Mesenchymal stem cell (in vitro differentiated cells and primary cell): Measurements from ENCODE around the gene SRGAP2B.
"Not testable (repeated sequence)": the region's sequence is repeated elsewhere in the genome, so short reads cannot be mapped to it uniquely, and the experiment has no call there.

Experiments
- DNase-seq: peaks from one replicate; pipeline ENCODE4 v3.0.0-alpha.2; 2013
- H2AFZ ChIP-seq: one replicate; pipeline ENCODE4 v1.6.1; 2013; ENCODE audit warnings: low read depth, mild to moderate bottlenecking, control low read depth, inconsistent platforms, low read length, moderate library complexity
- H2AK5ac ChIP-seq: 2 replicates; pipeline ENCODE4 v1.6.1; 2013; ENCODE audit warnings: low read length, moderate library complexity, mild to moderate bottlenecking, inconsistent platforms; ENCODE audit not compliant: severe bottlenecking
- H2BK120ac ChIP-seq: one replicate; pipeline ENCODE4 v1.6.1; 2013; ENCODE audit warnings: low read depth, mild to moderate bottlenecking, inconsistent platforms, low read length, moderate library complexity
- H2BK12ac ChIP-seq, 2 experiments: one replicate each; pipeline ENCODE4 v1.6.1; 2013; ENCODE audit warnings: inconsistent platforms in 2 of 2, low read length in 2 of 2, mild to moderate bottlenecking in 2 of 2, moderate library complexity in 2 of 2, control low read depth in 1 of 2
- H2BK15ac ChIP-seq: one replicate; pipeline ENCODE4 v1.6.1; 2013; ENCODE audit warnings: mild to moderate bottlenecking, low read depth, inconsistent platforms; ENCODE audit not compliant: poor library complexity, severe bottlenecking
- H2BK5ac ChIP-seq: 2 replicates; pipeline ENCODE4 v1.6.1; 2013; ENCODE audit warnings: low read depth, mild to moderate bottlenecking, low read length, control low read depth, inconsistent platforms; ENCODE audit not compliant: poor library complexity, severe bottlenecking
- H3K14ac ChIP-seq, 2 experiments: one replicate each; pipeline ENCODE4 v1.6.1; 2013; ENCODE audit warnings: inconsistent platforms in 2 of 2, low read length in 2 of 2, control low read depth in 1 of 2, mild to moderate bottlenecking in 1 of 2, moderate library complexity in 1 of 2
- H3K18ac ChIP-seq, 2 experiments: one replicate each; pipeline ENCODE4 v1.6.1; 2013; ENCODE audit warnings: inconsistent platforms in 2 of 2, low read length in 2 of 2, control low read depth in 1 of 2, low read depth in 1 of 2, mild to moderate bottlenecking in 1 of 2
- H3K23ac ChIP-seq, 2 experiments: one replicate each; pipeline ENCODE4 v1.6.1; 2013; ENCODE audit warnings: inconsistent platforms in 2 of 2, low read length in 2 of 2, mild to moderate bottlenecking in 2 of 2, moderate library complexity in 2 of 2, control low read depth in 1 of 2
- H3K27ac ChIP-seq: 2 replicates; pipeline ENCODE4 v1.5.1; 2013; ENCODE audit warnings: mild to moderate bottlenecking, moderate library complexity, low read length, control low read depth, inconsistent platforms; ENCODE audit not compliant: poor library complexity, severe bottlenecking
- H3K27me3 ChIP-seq, 2 experiments: 2 replicates each; pipeline versions ENCODE4 v1.6.1 to v1.7.0; 2013; ENCODE audit warnings: low read length in 2 of 2, mild to moderate bottlenecking in 2 of 2, moderate library complexity in 2 of 2, control low read depth in 1 of 2, inconsistent platforms in 1 of 2; ENCODE audit not compliant: control insufficient read depth in 1 of 2, insufficient read depth in 1 of 2
- H3K36me3 ChIP-seq, 2 experiments: 2 replicates each; pipeline versions ENCODE4 v1.6.1 to v1.7.0; 2013; ENCODE audit warnings: low read length in 2 of 2, control low read depth in 1 of 2, inconsistent platforms in 1 of 2, low read depth in 1 of 2, mild to moderate bottlenecking in 1 of 2; ENCODE audit not compliant: insufficient read depth in 2 of 2, control insufficient read depth in 1 of 2
- H3K4ac ChIP-seq, 2 experiments: one replicate each; pipeline ENCODE4 v1.6.1; 2013; ENCODE audit warnings: inconsistent platforms in 2 of 2, low read length in 2 of 2, mild to moderate bottlenecking in 2 of 2, moderate library complexity in 2 of 2, control low read depth in 1 of 2, low read depth in 1 of 2
- H3K4me1 ChIP-seq: 2 replicates; pipeline ENCODE4 v1.6.1; 2013; ENCODE audit warnings: low read depth, low read length, control low read depth; ENCODE audit not compliant: control insufficient read depth, insufficient read depth
- H3K4me2 ChIP-seq: 2 replicates; pipeline ENCODE4 v1.6.1; 2013; ENCODE audit warnings: low read length, mild to moderate bottlenecking, inconsistent platforms; ENCODE audit not compliant: poor library complexity, severe bottlenecking
- H3K4me3 ChIP-seq, 2 experiments: 2 replicates each; pipeline versions ENCODE4 v1.5.1 to v1.7.0; 2013; ENCODE audit warnings: low read length in 2 of 2, mild to moderate bottlenecking in 2 of 2, control low read depth in 1 of 2, low read depth in 1 of 2; ENCODE audit not compliant: insufficient read depth in 1 of 2
- H3K79me1 ChIP-seq: replicated peaks from 2 replicates; pipeline ENCODE4 v1.6.1; 2013; ENCODE audit warnings: mild to moderate bottlenecking, control low read depth, low read length, inconsistent platforms; ENCODE audit not compliant: poor library complexity, severe bottlenecking
- H3K9ac ChIP-seq: 2 replicates; pipeline ENCODE4 v1.7.0; 2013; ENCODE audit warnings: mild to moderate bottlenecking, low read length, moderate library complexity
- H3K9me3 ChIP-seq: 2 replicates; pipeline ENCODE4 v1.7.0; 2013; ENCODE audit warnings: mild to moderate bottlenecking, low read length; ENCODE audit not compliant: control insufficient read depth
- H4K8ac ChIP-seq: one replicate; pipeline ENCODE4 v1.6.1; 2013; ENCODE audit warnings: inconsistent platforms, mild to moderate bottlenecking, low read length, moderate library complexity
- H4K91ac ChIP-seq: one replicate; pipeline ENCODE4 v1.6.1; 2013; ENCODE audit warnings: mild to moderate bottlenecking, low read length, inconsistent platforms
- WGBS: methylation state at CpG from one replicate; pipeline ENCODE4 v1.1.7; 2013; ENCODE audit warnings: mixed read lengths; 5-methylcytosine and 5-hydroxymethylcytosine counted together

Gene SRGAP2B

GRCh38 chr1:144960929-144961488 lies 134.1 kb downstream of the SRGAP2B start:
- not testable (repeated sequence) for H3K27me3 ChIP-seq, H2BK5ac ChIP-seq, H3K79me1 ChIP-seq, H3K18ac ChIP-seq, H2AK5ac ChIP-seq, H3K14ac ChIP-seq, H2BK15ac ChIP-seq, H3K4ac ChIP-seq, H3K9ac ChIP-seq, H2AFZ ChIP-seq, H4K91ac ChIP-seq, H3K27ac ChIP-seq, H3K36me3 ChIP-seq, H3K4me2 ChIP-seq, H4K8ac ChIP-seq, H3K4me1 ChIP-seq, H3K23ac ChIP-seq, H3K4me3 ChIP-seq, H3K9me3 ChIP-seq, DNase-seq, H2BK12ac ChIP-seq, H2BK120ac ChIP-seq
- no CpG with 5 or more reads among the region's 4 CpGs for WGBS

DNA sequence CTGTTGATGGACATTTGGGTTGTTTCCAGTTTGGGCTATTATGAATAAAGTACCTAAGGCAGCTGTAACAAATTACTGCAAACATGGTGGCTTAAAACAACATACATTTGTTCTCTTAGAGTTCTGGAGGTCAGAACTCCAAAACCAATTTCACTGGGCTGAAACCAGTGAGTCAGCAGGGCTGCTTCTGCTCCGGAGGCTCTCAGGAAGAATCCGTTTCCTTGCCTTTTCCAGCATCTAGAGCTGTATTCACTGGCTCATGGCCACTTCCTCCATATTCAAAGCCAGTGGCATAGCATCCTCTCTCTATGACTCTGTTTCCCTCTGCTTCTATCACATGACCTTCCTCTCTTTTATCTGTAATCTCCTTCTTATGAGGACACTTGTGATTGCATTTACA lies 146.7 kb downstream of the SRGAP2B start:
- not testable (repeated sequence) for H3K4me1 ChIP-seq, H4K8ac ChIP-seq, H3K36me3 ChIP-seq, H2AFZ ChIP-seq, H3K4me3 ChIP-seq, H3K23ac ChIP-seq, H3K9me3 ChIP-seq, H2BK120ac ChIP-seq, H2BK5ac ChIP-seq, H3K27ac ChIP-seq, H3K9ac ChIP-seq, H4K91ac ChIP-seq, H2AK5ac ChIP-seq, H2BK15ac ChIP-seq, H3K4ac ChIP-seq, H3K27me3 ChIP-seq, H2BK12ac ChIP-seq, H3K4me2 ChIP-seq, H3K79me1 ChIP-seq, H3K18ac ChIP-seq, H3K14ac ChIP-seq, DNase-seq
- no CpG with 5 or more reads among the region's 2 CpGs for WGBS

DNA sequence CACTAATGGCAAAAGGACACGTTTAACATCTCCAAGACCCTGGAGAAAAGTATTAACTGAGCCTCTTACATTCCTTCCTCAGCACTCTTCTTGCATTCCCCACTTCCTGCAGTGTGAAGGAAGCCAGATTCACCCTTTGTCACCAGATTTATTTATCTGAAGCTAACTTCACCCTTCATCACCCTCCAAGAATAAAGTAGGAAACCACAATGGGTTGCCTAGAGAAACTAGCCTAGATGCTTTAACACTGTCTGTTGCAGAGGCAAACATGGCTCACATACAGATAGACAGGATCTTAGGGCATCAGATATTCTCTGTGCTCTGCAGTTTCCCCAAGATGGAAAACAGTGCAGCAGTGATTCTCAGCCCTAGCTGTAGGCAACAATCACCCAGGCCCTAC lies 147.6 kb downstream of the SRGAP2B start:
- not testable (repeated sequence) for H3K4me2 ChIP-seq, H3K27ac ChIP-seq, H3K9ac ChIP-seq, H2AK5ac ChIP-seq, H2BK120ac ChIP-seq, H3K4ac ChIP-seq, H2AFZ ChIP-seq, H3K9me3 ChIP-seq, H3K23ac ChIP-seq, H3K27me3 ChIP-seq, H3K36me3 ChIP-seq, H3K14ac ChIP-seq, H3K18ac ChIP-seq, H3K4me1 ChIP-seq, H4K8ac ChIP-seq, H2BK12ac ChIP-seq, H3K4me3 ChIP-seq, H4K91ac ChIP-seq, H2BK15ac ChIP-seq, H2BK5ac ChIP-seq, H3K79me1 ChIP-seq, DNase-seq
- WGBS = 14% methylated on average over 1 of the region's 1 CpG

- H2BK15ac ChIP-seq, H2AFZ ChIP-seq, H3K4ac ChIP-seq, H2BK12ac ChIP-seq, H4K8ac ChIP-seq, H2BK5ac ChIP-seq, H3K27me3 ChIP-seq, H3K4me2 ChIP-seq, H3K27ac ChIP-seq, H3K14ac ChIP-seq, H3K23ac ChIP-seq, H2BK120ac ChIP-seq, H3K9ac ChIP-seq, H3K4me1 ChIP-seq, H3K79me1 ChIP-seq, H3K36me3 ChIP-seq, H3K9me3 ChIP-seq, H2AK5ac ChIP-seq, DNase-seq, H4K91ac ChIP-seq, H3K4me3 ChIP-seq, H3K18ac ChIP-seq: not testable (repeated sequence)
- WGBS = no CpG with 5 or more reads among the region's 8 CpGs
Observed at GRCh38 chr1:144946525-144947480, 148.3 kb downstream of the SRGAP2B start.
